Ovary (tissue), 9 donors: ENCODE data around the gene WASL. TPM values are rescaled to one million over a fixed set of nuclear protein-coding genes. Genes with fewer than 3 reads are reported as not detected.

Experiments used
- DNase-seq, 5 donors: peaks; one replicate each; pipeline ENCODE4 v3.0.0-alpha.2; 2019 to 2020
- H3K27ac ChIP-seq, 2 donors: fragments of 200-600 bp; one replicate each; pipeline versions ENCODE4 v1.5.1 to v1.8.0; 2019 to 2022
- H3K27me3 ChIP-seq: fragments of 200-600 bp; one replicate; pipeline ENCODE4 v1.8.0; 2022
- H3K36me3 ChIP-seq: fragments of 200-600 bp; sonication (generic); one replicate; pipeline ENCODE4 v1.5.1; 2019
- H3K4me1 ChIP-seq: one replicate; pipeline ENCODE4 v1.8.1; 2013; ENCODE audit warnings: mild to moderate bottlenecking, moderate library complexity; ENCODE audit not compliant: insufficient read depth
- H3K4me3 ChIP-seq: fragments of 200-600 bp; sonication (generic); one replicate; pipeline ENCODE4 v1.5.1; 2017
- H3K9me3 ChIP-seq, 2 donors: fragments of 200-600 bp in 1 of 2; sonication (generic) in 1 of 2; one replicate each; pipeline versions ENCODE4 v1.5.1 to v1.8.1; 2013 to 2019; ENCODE audit warnings: mild to moderate bottlenecking in 1 of 2, moderate library complexity in 1 of 2
- EP300 ChIP-seq: sonication (generic); formaldehyde crosslinking; IDR thresholded peaks from one replicate; pipeline ENCODE4 v1.6.1; 2017; ENCODE audit warnings: antibody characterized with exemption
- POLR2A ChIP-seq: fragments of 450-650 bp; IDR thresholded peaks from one replicate; pipeline ENCODE4 v1.6.1; 2017; ENCODE audit warnings: antibody characterized with exemption, mild to moderate bottlenecking, moderate library complexity
- WGBS, 3 donors: extraction: QIAGEN DNeasy Blood & Tissue Kit in 1 of 3; methylation state at CpG; one replicate each; pipeline versions ENCODE4 v1.1.5 to v1.1.7; 2013 to 2017; 5-methylcytosine and 5-hydroxymethylcytosine counted together
- intact Hi-C, 4 donors: fragments of 100-400 bp; cut with DNase I; formaldehyde crosslinking; loops; one replicate each; pipeline versions ENCODE4 v1.11.0 to v1.15.1; 2022 to 2023
- polyA plus RNA-seq, 2 donors: library from polyadenylated mRNA; stranded (reverse); fragments of 200-250 nt in 1 of 2; fragments of 350-450 nt in 1 of 2; fragmentation: Illumina TruSeq in 1 of 2; extraction: RNeasy Lipid Tissue Mini Kit (QIAGEN cat#74804) in 1 of 2; gene quantifications; one replicate each; pipeline ENCODE4 v1.2.3, GENCODE V29; 2013 to 2014
- total RNA-seq, 7 donors: library from RNA; depleted of rRNA in 2 of 7; stranded (reverse); fragments of >200 nt in 2 of 7; fragmentation: NEBNext Ultra II Directional in 3 of 7; extraction: Animal tissue kit (Norgen Biotek cat#: 25700) in 3 of 7; gene quantifications; one replicate each; pipeline versions ENCODE4 v1.1.0 to v1.2.4, GENCODE V29; 2016 to 2023
- TF ChIP-seq, protein P1 (sequence below), 3 donors: fragments of 450-650 bp in 2 of 3; fragments of 200-600 bp in 1 of 3; IDR thresholded peaks; one replicate each; pipeline versions ENCODE4 v1.5.1 to v1.8.0; 2016 to 2022; ENCODE audit warnings: antibody characterized with exemption in 3 of 3, mild to moderate bottlenecking in 1 of 3
- donor health status: DM: no; HTN: no; CAD: no; lungs with moderate emphysema.
- donor health status: DM: no; HTN: no; CAD: no.
- donor health status: Bipolar disorder and iron deficiency.
- donor health status: DM: yes; HTN: yes; CAD: no.
- donor health status: DM: no; HTN: no; CAD: no.
- donor health status: DM: yes; HTN: yes; CAD: no.

Gene WASL
- total and polyA plus RNA-seq, 9 donors = 29.1 to 71.5 (median 45.0) TPM

DNA sequence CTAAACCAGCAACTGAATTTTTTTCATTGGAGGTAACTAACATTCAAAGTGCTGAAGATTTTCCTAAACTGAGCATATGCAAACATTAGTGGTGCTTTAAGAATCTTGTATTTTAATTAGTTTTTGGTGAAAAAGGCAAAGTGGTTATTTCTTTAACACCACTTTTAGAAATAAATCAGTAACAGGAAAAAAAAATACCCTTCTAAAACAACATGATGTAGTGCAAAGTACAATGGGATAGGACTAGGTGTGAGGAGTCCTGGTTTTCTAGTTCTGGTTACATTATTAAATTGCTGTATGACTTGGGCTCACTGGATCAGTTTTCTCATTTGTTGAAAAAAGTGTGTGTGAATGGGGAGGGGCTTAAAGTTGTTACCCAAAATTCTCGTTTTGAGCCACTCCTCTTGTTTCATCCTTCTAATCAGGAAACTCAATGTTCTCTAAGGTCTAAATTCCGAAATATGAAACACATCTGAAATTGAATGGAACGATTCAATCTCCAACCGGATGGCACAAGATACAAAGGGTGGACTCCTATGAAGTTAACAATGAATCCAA lies 1.8 kb downstream of the WASL start:
- Histone ChIP-seq H3K27ac (no peak overlapping the region), H3K27me3 (no peaks in the 10 kb centered on the region), H3K36me3 (no peaks in the 10 kb centered on the region), H3K4me1 (peaks cover 7% of the 10 kb centered on the region), H3K9me3 (no peaks in the 10 kb centered on the region), H3K4me3 (peak overlapping the region; percentile 96)
- TF ChIP-seq EP300 = no peak
- no peak for TF ChIP-seq POLR2A
- TF ChIP-seq, protein P1, sequence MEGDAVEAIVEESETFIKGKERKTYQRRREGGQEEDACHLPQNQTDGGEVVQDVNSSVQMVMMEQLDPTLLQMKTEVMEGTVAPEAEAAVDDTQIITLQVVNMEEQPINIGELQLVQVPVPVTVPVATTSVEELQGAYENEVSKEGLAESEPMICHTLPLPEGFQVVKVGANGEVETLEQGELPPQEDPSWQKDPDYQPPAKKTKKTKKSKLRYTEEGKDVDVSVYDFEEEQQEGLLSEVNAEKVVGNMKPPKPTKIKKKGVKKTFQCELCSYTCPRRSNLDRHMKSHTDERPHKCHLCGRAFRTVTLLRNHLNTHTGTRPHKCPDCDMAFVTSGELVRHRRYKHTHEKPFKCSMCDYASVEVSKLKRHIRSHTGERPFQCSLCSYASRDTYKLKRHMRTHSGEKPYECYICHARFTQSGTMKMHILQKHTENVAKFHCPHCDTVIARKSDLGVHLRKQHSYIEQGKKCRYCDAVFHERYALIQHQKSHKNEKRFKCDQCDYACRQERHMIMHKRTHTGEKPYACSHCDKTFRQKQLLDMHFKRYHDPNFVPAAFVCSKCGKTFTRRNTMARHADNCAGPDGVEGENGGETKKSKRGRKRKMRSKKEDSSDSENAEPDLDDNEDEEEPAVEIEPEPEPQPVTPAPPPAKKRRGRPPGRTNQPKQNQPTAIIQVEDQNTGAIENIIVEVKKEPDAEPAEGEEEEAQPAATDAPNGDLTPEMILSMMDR (IDR thresholded peaks at IDR 0.05) = no peak
- intact Hi-C loops = loop anchor here in 1 of 4 donors (10.0 kb wide), 2 partner anchors 48 to 52 kb away; no protein-coding TSS in a partner anchor
- no peak for DNase-seq
- 3 to 8% (median 5%) methylated on average over 4 of the region's 4 CpGs for WGBS, 3 donors

DNA sequence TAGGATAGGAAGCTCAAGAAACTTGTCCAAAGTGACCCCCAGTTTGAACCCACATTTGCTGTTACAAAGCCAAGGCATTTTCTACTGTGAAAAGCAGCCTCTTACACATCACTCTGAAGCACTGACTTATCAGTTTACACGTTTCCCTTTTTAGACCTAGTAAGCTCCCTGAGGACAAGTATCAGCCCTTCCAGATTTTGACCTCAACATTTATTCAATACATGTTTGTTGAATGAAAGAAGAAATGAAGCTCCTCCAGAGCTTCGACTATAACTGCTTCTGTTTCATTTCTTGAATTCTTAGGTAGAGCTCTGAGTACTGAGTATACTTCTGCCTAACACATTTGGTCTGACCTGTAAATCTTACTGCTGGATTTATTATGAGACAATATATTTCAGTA lies 2.7 kb downstream of the WASL start:
- no peaks in the 10 kb centered on the region for H3K27me3 ChIP-seq
- 12 to 20% (median 16%) methylated on average over 2 of the region's 2 CpGs for WGBS, 3 donors
- TF ChIP-seq EP300 (no peak), POLR2A (no peak)
- TF ChIP-seq, protein P1 (IDR thresholded peaks at IDR 0.05) = no peak
- no peak overlapping the region for H3K4me3 ChIP-seq
- no peak for DNase-seq
- intact Hi-C loops = loop anchor here in 1 of 4 donors (10.0 kb wide), 2 partner anchors 49 to 51 kb away; no protein-coding TSS in a partner anchor
- H3K9me3 ChIP-seq = no peaks in the 10 kb centered on the region
- H3K27ac ChIP-seq = no peak overlapping the region
- H3K4me1 ChIP-seq = peaks cover 9% of the 10 kb centered on the region
- no peaks in the 10 kb centered on the region for H3K36me3 ChIP-seq

DNA sequence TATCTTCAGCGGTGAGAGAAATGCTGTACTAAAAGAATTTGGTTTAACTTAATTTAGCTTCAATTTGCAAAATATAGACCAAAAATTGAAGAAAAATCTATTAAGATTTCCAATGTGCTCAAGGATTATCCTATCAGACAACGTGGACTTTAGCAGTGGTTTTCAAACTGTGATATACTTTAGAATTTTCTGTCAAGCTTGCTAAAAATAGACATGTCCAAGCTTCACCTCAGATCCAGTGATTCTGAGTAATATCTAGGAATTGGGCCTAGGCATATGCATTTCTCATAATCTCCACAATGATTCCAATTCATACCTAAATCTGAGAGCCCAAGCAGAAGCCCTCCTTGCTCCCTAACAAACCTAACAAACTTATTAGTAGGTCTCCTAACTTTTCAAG lies 3.4 kb downstream of the WASL start:
- no peak for DNase-seq
- H3K4me1 ChIP-seq = peaks cover 15% of the 10 kb centered on the region
- no peaks in the 10 kb centered on the region for H3K36me3 ChIP-seq
- H3K27ac ChIP-seq = no peak overlapping the region
- WGBS, 3 donors = 62 to 76% (median 69%) methylated on average over 2 of the region's 2 CpGs
- intact Hi-C loops = loop anchor here in 1 of 4 donors (10.0 kb wide), 2 partner anchors 49 to 51 kb away; no protein-coding TSS in a partner anchor
- H3K9me3 ChIP-seq = no peaks in the 10 kb centered on the region
- no peak overlapping the region for H3K4me3 ChIP-seq
- TF ChIP-seq, protein P1 (IDR thresholded peaks at IDR 0.05) = no peak
- no peak for TF ChIP-seq POLR2A
- no peak for TF ChIP-seq EP300
- no peaks in the 10 kb centered on the region for H3K27me3 ChIP-seq

DNA sequence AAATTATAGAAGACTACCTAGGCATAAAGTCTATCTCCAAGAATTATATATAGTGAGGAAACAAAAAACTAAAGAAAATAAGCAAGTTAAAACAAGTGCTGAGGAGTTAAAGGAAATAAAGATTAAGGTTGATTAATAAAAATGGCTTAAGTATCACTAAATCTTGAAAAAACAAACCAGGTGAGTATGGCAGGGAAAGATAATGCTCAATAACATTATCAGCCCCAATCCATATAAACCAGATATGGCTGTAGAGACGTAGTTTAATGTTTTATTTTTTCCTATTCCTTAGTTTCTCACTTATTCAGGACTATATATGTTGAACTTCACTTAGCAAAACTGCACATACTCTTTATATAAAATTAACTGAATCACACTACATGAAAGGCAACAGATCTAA lies 4.4 kb downstream of the WASL start:
- DNase-seq = no peak
- Histone ChIP-seq H3K4me1 (peaks cover 15% of the 10 kb centered on the region), H3K9me3 (no peaks in the 10 kb centered on the region), H3K27me3 (no peaks in the 10 kb centered on the region), H3K36me3 (no peaks in the 10 kb centered on the region), H3K4me3 (no peak overlapping the region), H3K27ac (no peak overlapping the region)
- intact Hi-C loops = loop anchor here in 1 of 4 donors (10.0 kb wide), 2 partner anchors 50 kb away; no protein-coding TSS in a partner anchor
- WGBS, 3 donors = 90 to 100% (median 95%) methylated on average over 1 of the region's 1 CpG
- TF ChIP-seq, protein P1 (IDR thresholded peaks at IDR 0.05) = no peak
- TF ChIP-seq EP300 = no peak
- no peak for TF ChIP-seq POLR2A
